Measurements from ENCODE around the gene CYLD.

CYLD gene

GRCh38 chr16:50711040-50711439 is 30.8 kb upstream of the CYLD start:
- DNase-seq (ENCODE audit: low read depth in 1 of 2, low spot score in 1 of 2) = no peak

GRCh38 chr16:50711862-50712559 is 29.9 kb upstream of the CYLD start:
- no peak for DNase-seq (ENCODE audit: low read depth in 1 of 2, low spot score in 1 of 2)

GRCh38 chr16:50712560-50712898 is 29.4 kb upstream of the CYLD start:
- no peak for DNase-seq (ENCODE audit: low read depth in 1 of 2, low spot score in 1 of 2)

GRCh38 chr16:50712956-50713355 is 28.9 kb upstream of the CYLD start:
- DNase-seq (ENCODE audit: low read depth in 1 of 2, low spot score in 1 of 2) = no peak

- no peak for DNase-seq (ENCODE audit: low read depth in 1 of 2, low spot score in 1 of 2)
These were observed 24.8 kb upstream of the CYLD start for GRCh38 chr16:50717091-50717490.

GRCh38 chr16:50717494-50717893 is 24.4 kb upstream of the CYLD start:
- no peak for DNase-seq (ENCODE audit: low read depth in 1 of 2, low spot score in 1 of 2)

- DNase-seq (ENCODE audit: low read depth in 1 of 2, low spot score in 1 of 2) = no peak
These were observed 23.7 kb upstream of the CYLD start for GRCh38 chr16:50718061-50718760.

GRCh38 chr16:50718761-50719400 is 23.0 kb upstream of the CYLD start:
- no peak for DNase-seq (ENCODE audit: low read depth in 1 of 2, low spot score in 1 of 2)

- DNase-seq (ENCODE audit: low read depth in 1 of 2, low spot score in 1 of 2) = no peak
These were observed 22.2 kb upstream of the CYLD start for GRCh38 chr16:50719401-50720337.

- no peak for DNase-seq (ENCODE audit: low read depth in 1 of 2, low spot score in 1 of 2)
These were observed 20.1 kb upstream of the CYLD start for GRCh38 chr16:50721549-50722404.

GRCh38 chr16:50722405-50722737 is 19.5 kb upstream of the CYLD start:
- DNase-seq (ENCODE audit: low read depth in 1 of 2, low spot score in 1 of 2) = no peak

- DNase-seq (ENCODE audit: low read depth in 1 of 2, low spot score in 1 of 2) = no peak
These were observed 18.9 kb upstream of the CYLD start for GRCh38 chr16:50722960-50723359.

GRCh38 chr16:50724306-50724705 is 17.6 kb upstream of the CYLD start:
- no peak for DNase-seq (ENCODE audit: low read depth in 1 of 2, low spot score in 1 of 2)

GRCh38 chr16:50731130-50731988 is 10.5 kb upstream of the CYLD start:
- DNase-seq (ENCODE audit: low read depth in 1 of 2, low spot score in 1 of 2) = no peak

- no peak for DNase-seq (ENCODE audit: low read depth in 1 of 2, low spot score in 1 of 2)
These were observed 9.7 kb upstream of the CYLD start for GRCh38 chr16:50731989-50732832.

- DNase-seq (ENCODE audit: low read depth in 1 of 2, low spot score in 1 of 2) = no peak
These were observed 8.4 kb upstream of the CYLD start for GRCh38 chr16:50733468-50733867.

GRCh38 chr16:50735629-50736122 is 6.2 kb upstream of the CYLD start:
- DNase-seq (ENCODE audit: low read depth in 1 of 2, low spot score in 1 of 2) = no peak

GRCh38 chr16:50736448-50736847 is 5.4 kb upstream of the CYLD start:
- no peak for DNase-seq (ENCODE audit: low read depth in 1 of 2, low spot score in 1 of 2)

All from stimulated activated CD4-positive, alpha-beta T cell treated with anti-CD3 and anti-CD28 coated beads, Interleukin-15, amount 100 ng/mL, for 1 hour (primary cell).